GM21515 (cell line): Measurements from ENCODE around the gene UMAD1.
A peak's percentile ranks its signal among the peaks of the same experiment; 100 is the strongest.

Experiments
- ATAC-seq: cut with Tn5 transposase; IDR thresholded peaks from one replicate; pipeline ENCODE4 v1.9.1; 2021; ENCODE audit not compliant: unreplicated experiment

The UMAD1 gene

GRCh38 chr7:7688956-7689355 is 48.4 kb downstream of the UMAD1 start:
- no peak for ATAC-seq

- no peak for ATAC-seq
Measured at GRCh38 chr7:7693881-7694280, 53.3 kb downstream of the UMAD1 start.

GRCh38 chr7:7694542-7694941 is 54.0 kb downstream of the UMAD1 start:
- no peak for ATAC-seq

GRCh38 chr7:7695111-7695817 is 54.7 kb downstream of the UMAD1 start:
- no peak for ATAC-seq

- ATAC-seq: no peak
Measured at GRCh38 chr7:7696458-7697119, 56.0 kb downstream of the UMAD1 start.

GRCh38 chr7:7698930-7699329 is 58.4 kb downstream of the UMAD1 start:
- ATAC-seq: no peak

GRCh38 chr7:7699380-7699779 is 58.8 kb downstream of the UMAD1 start:
- no peak for ATAC-seq

GRCh38 chr7:7699970-7700369 is 59.4 kb downstream of the UMAD1 start:
- ATAC-seq: no peak

GRCh38 chr7:7701527-7701926 is 61.0 kb downstream of the UMAD1 start:
- ATAC-seq: no peak

- ATAC-seq: no peak
Measured at GRCh38 chr7:7702826-7703225, 62.3 kb downstream of the UMAD1 start.

- no peak for ATAC-seq
Measured at GRCh38 chr7:7703427-7703826, 62.9 kb downstream of the UMAD1 start.

- no peak for ATAC-seq
Measured at GRCh38 chr7:7704867-7705266, 64.3 kb downstream of the UMAD1 start.

- no peak for ATAC-seq
Measured at GRCh38 chr7:7705318-7705717, 64.8 kb downstream of the UMAD1 start.

GRCh38 chr7:7706101-7706511 is 65.6 kb downstream of the UMAD1 start:
- ATAC-seq: peak; percentile 58

GRCh38 chr7:7706556-7707172 is 66.1 kb downstream of the UMAD1 start:
- ATAC-seq: no peak

- ATAC-seq: no peak
Measured at GRCh38 chr7:7707246-7707645, 66.7 kb downstream of the UMAD1 start.

GRCh38 chr7:7707806-7708205 is 67.3 kb downstream of the UMAD1 start:
- ATAC-seq: no peak

- no peak for ATAC-seq
Measured at GRCh38 chr7:7709291-7709690, 68.7 kb downstream of the UMAD1 start.

GRCh38 chr7:7710469-7710868 is 69.9 kb downstream of the UMAD1 start:
- no peak for ATAC-seq

GRCh38 chr7:7713730-7714129 is 73.2 kb downstream of the UMAD1 start:
- ATAC-seq: no peak

- ATAC-seq: no peak
Measured at GRCh38 chr7:7718492-7718891, 77.9 kb downstream of the UMAD1 start, which contains the start of gene RPA3. RPA3 (minus strand) TSS chr7:7718607; CDS start chr7:7640418, 78,189 bp downstream.

- ATAC-seq: peak; percentile 94
Measured at GRCh38 chr7:7719236-7719635, 78.7 kb downstream of the UMAD1 start.
